ENCODE data around the gene C20orf202. TPM values are rescaled to one million over a fixed set of nuclear protein-coding genes. Genes with fewer than 3 reads are reported as not detected.

The C20orf202 gene
- total RNA-seq, 1 donor from 2014 or later: not detected

GRCh38 chr20:1169224-1169623 lies 34.0 kb upstream of the C20orf202 start:
- Histone ChIP-seq H3K36me3 (ENCODE audit: control insufficient read depth, insufficient read depth, low read length) (peaks cover 2% of the 10 kb centered on the region), H3K27me3 (ENCODE audit: control insufficient read depth, insufficient read depth, low read length) (no peaks in the 10 kb centered on the region), H3K4me3 (ENCODE audit: low read depth, low read length) (no peak overlapping the region)
- TF ChIP-seq, protein P1, sequence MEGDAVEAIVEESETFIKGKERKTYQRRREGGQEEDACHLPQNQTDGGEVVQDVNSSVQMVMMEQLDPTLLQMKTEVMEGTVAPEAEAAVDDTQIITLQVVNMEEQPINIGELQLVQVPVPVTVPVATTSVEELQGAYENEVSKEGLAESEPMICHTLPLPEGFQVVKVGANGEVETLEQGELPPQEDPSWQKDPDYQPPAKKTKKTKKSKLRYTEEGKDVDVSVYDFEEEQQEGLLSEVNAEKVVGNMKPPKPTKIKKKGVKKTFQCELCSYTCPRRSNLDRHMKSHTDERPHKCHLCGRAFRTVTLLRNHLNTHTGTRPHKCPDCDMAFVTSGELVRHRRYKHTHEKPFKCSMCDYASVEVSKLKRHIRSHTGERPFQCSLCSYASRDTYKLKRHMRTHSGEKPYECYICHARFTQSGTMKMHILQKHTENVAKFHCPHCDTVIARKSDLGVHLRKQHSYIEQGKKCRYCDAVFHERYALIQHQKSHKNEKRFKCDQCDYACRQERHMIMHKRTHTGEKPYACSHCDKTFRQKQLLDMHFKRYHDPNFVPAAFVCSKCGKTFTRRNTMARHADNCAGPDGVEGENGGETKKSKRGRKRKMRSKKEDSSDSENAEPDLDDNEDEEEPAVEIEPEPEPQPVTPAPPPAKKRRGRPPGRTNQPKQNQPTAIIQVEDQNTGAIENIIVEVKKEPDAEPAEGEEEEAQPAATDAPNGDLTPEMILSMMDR (IDR thresholded peaks at IDR 0.05; ENCODE audit: insufficient read depth, low read length, poor library complexity, severe bottlenecking): no peak
- DNase-seq (ENCODE audit: low read depth): no peak

- no peak for DNase-seq (ENCODE audit: low read depth)
- Histone ChIP-seq H3K36me3 (ENCODE audit: control insufficient read depth, insufficient read depth, low read length) (peaks cover 2% of the 10 kb centered on the region), H3K4me3 (ENCODE audit: low read depth, low read length) (no peak overlapping the region), H3K27me3 (ENCODE audit: control insufficient read depth, insufficient read depth, low read length) (no peaks in the 10 kb centered on the region)
- TF ChIP-seq, protein P1 (IDR thresholded peaks at IDR 0.05; ENCODE audit: insufficient read depth, low read length, poor library complexity, severe bottlenecking): no peak
Observed at GRCh38 chr20:1171461-1172093, 31.7 kb upstream of the C20orf202 start.

DNA sequence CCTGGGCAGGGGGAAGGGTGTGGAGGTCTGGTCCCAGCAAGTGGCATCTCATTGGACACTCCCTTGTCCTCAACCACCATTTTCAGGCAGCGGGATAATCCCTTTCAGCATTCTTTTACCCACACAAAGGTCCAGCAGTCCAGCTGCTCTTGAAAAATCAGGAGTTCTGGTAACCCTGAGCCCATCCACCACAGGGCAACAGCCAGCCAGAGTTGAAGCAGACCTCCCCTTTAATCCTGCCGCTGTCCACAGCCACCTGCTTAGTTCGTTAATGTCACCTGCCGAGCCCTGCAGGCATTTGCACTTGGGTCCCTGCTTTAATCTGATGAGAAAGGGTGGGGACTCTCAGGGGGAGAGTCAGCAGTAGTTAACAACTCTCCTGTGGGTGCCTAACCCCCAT lies 29.6 kb upstream of the C20orf202 start:
- H3K4me3 ChIP-seq (ENCODE audit: low read depth, low read length): no peak overlapping the region
- TF ChIP-seq, protein P1 (IDR thresholded peaks at IDR 0.05; ENCODE audit: insufficient read depth, low read length, poor library complexity, severe bottlenecking): no peak
- DNase-seq (ENCODE audit: low read depth): no peak
- peaks cover 2% of the 10 kb centered on the region for H3K36me3 ChIP-seq (ENCODE audit: control insufficient read depth, insufficient read depth, low read length)
- H3K27me3 ChIP-seq (ENCODE audit: control insufficient read depth, insufficient read depth, low read length): no peaks in the 10 kb centered on the region

DNA sequence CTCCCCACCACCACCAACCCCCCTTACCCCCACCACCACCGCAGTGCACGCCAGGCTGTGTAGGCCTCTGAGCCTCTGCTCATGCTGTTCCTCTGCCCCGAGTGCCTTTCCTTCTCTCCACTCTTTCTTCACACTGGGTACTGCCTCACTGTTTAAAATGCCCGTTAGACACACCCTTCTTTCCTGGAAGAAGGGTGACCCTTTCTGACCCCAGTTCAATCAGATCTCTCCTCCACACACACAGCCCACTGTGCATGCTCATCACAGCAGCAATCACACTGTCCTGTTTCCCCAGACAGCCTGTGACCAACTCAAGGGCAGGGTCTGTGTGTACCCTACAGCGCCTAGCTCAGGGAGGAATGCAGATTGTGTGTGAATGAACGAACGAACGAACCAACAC lies 28.5 kb upstream of the C20orf202 start:
- H3K36me3 ChIP-seq (ENCODE audit: control insufficient read depth, insufficient read depth, low read length): no peaks in the 10 kb centered on the region
- H3K4me3 ChIP-seq (ENCODE audit: low read depth, low read length): no peak overlapping the region
- DNase-seq (ENCODE audit: low read depth): no peak
- H3K27me3 ChIP-seq (ENCODE audit: control insufficient read depth, insufficient read depth, low read length): no peaks in the 10 kb centered on the region
- TF ChIP-seq, protein P1 (IDR thresholded peaks at IDR 0.05; ENCODE audit: insufficient read depth, low read length, poor library complexity, severe bottlenecking): no peak

- H3K36me3 ChIP-seq (ENCODE audit: control insufficient read depth, insufficient read depth, low read length): no peaks in the 10 kb centered on the region
- no peak for DNase-seq (ENCODE audit: low read depth)
- TF ChIP-seq, protein P1 (IDR thresholded peaks at IDR 0.05; ENCODE audit: insufficient read depth, low read length, poor library complexity, severe bottlenecking): no peak
- H3K4me3 ChIP-seq (ENCODE audit: low read depth, low read length): no peak overlapping the region
- peaks cover 5% of the 10 kb centered on the region for H3K27me3 ChIP-seq (ENCODE audit: control insufficient read depth, insufficient read depth, low read length)
Observed at GRCh38 chr20:1177680-1178079, 25.6 kb upstream of the C20orf202 start.

DNA sequence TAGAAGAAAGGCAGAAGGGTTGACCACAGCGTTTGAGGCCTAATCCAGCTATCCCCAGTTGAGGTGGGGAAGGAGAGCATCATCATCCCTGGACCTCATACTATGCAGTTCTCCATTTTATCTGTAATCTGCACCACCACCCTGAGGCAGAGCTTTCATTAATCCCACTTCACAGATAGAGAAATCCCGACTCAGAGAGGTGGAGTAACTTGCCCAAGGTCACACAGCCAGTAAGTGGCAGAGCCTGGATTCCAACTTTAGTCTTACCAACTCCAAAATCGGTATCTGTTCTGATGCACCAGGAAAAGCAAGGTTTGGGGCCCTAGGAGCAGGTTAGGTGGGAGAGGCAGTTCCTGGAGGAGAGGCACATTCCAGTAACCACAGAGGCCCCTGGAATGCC lies 25.2 kb upstream of the C20orf202 start:
- no peaks in the 10 kb centered on the region for H3K36me3 ChIP-seq (ENCODE audit: control insufficient read depth, insufficient read depth, low read length)
- H3K4me3 ChIP-seq (ENCODE audit: low read depth, low read length): no peak overlapping the region
- no peak for DNase-seq (ENCODE audit: low read depth)
- H3K27me3 ChIP-seq (ENCODE audit: control insufficient read depth, insufficient read depth, low read length): peaks cover 8% of the 10 kb centered on the region
- TF ChIP-seq, protein P1 (IDR thresholded peaks at IDR 0.05; ENCODE audit: insufficient read depth, low read length, poor library complexity, severe bottlenecking): no peak

Data from kidney epithelial cell (primary cell).